A549 (cell line): Measurements from ENCODE around the gene CIAO3.

Experiments
- CBX2 ChIP-seq: fragments of 200-600 bp; sonication (generic); IDR thresholded peaks from 2 replicates; pipeline ENCODE4 v1.6.1; 2016; ENCODE audit warnings: low read depth, mild to moderate bottlenecking, borderline replicate concordance
- CHD2 ChIP-seq: fragments of 150-350 bp; IDR thresholded peaks from 2 replicates; pipeline ENCODE4 v1.6.1; 2014; ENCODE audit warnings: low read length; ENCODE audit not compliant: partially characterized antibody
- CHD4 ChIP-seq: fragments of 200-600 bp; sonication (generic); IDR thresholded peaks from 2 replicates; pipeline ENCODE4 v1.6.1; 2016; ENCODE audit warnings: antibody characterized with exemption, mild to moderate bottlenecking, borderline replicate concordance
- EP300 ChIP-seq, 2 experiments: fragments of >200 bp; sonication (Bioruptor Twin); formaldehyde crosslinking; IDR thresholded peaks; 2 replicates in 1 of 2; 3 replicates in 1 of 2; pipeline ENCODE4 v1.6.1; 2016 to 2017
- ESRRA ChIP-seq: fragments of 150-350 bp; IDR thresholded peaks from 2 replicates; pipeline ENCODE4 v1.6.1; 2014; ENCODE audit warnings: mild to moderate bottlenecking, low read length, borderline replicate concordance
- KDM1A ChIP-seq: fragments of 200-600 bp; sonication (generic); IDR thresholded peaks from 2 replicates; pipeline ENCODE4 v1.6.1; 2016; ENCODE audit warnings: low read depth, mild to moderate bottlenecking
- KDM5A ChIP-seq: fragments of 200-600 bp; sonication (generic); IDR thresholded peaks from 2 replicates; pipeline ENCODE4 v1.6.1; 2016; ENCODE audit warnings: antibody characterized with exemption, mild to moderate bottlenecking
- NPAS2 ChIP-seq: fragments of 250-450 bp; sonication (Bioruptor Pico); IDR thresholded peaks from 2 replicates; pipeline ENCODE4 v1.8.0; 2022; ENCODE audit warnings: mild to moderate bottlenecking, moderate library complexity, borderline replicate concordance
- POLR2A ChIP-seq: IDR thresholded peaks from 2 replicates; pipeline ENCODE4 v1.6.1; 2012; ENCODE audit warnings: mild to moderate bottlenecking, low read length
- RCOR1 ChIP-seq: fragments of 150-350 bp; IDR thresholded peaks from 2 replicates; pipeline ENCODE4 v1.6.1; 2014; ENCODE audit warnings: antibody characterized with exemption, low read length, low read depth
- RFX5 ChIP-seq: fragments of 450-650 bp; IDR thresholded peaks from 2 replicates; pipeline ENCODE4 v1.7.1; 2014; ENCODE audit warnings: antibody characterized with exemption, mild to moderate bottlenecking, moderate library complexity
- TF ChIP-seq, protein P1 (sequence below): IDR thresholded peaks from 2 replicates; pipeline ENCODE4 v1.6.1; 2012
- TF ChIP-seq, protein P2 (sequence below): fragments of 450-650 bp; IDR thresholded peaks from 2 replicates; pipeline ENCODE4 v1.6.1; 2014; ENCODE audit warnings: antibody characterized with exemption
- TF ChIP-seq, protein P3 (sequence below): fragments of >200 bp; sonication (Bioruptor Twin); formaldehyde crosslinking; IDR thresholded peaks from 3 replicates; pipeline ENCODE4 v1.5.1; 2016

DNA sequence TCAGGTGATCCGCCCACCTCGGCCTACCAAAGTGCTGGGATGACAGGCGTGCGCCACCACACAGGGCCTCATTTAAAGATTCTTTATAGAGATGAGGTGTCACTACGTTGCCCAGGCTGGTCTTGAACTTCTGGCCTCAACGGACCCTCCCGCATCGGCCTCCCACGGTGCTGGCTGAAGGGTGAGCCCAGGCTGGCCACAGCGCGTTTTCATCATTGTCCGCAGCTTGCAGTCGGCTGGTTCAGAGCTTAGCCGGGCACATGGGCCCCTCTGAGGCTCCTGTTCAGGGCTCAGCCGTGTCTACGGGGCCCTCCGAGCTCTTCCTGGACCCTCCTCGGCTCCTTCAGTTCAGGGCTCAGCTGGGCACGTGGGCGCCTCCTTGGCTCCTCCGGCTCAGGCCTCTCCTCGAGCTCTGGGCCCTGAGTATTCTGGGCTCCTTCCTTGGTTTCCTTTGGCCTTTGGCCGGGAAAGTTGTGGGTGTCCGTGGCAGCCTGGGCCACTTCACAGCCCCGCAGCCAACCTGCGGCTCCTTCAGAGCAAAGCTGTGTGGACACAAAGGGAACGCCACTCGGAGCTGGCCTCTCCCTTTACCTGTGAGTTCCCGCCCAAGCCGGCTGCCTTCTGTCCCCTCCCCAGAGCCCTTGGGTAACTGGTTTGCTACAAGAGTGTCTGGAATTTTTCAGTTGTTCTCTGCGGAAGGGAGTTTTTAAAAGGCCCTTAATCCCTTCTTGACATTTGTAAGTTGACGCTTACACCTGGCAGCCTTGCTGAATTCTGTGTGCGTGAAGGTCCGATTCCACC is 18.5 kb upstream of the CIAO3 start:
- TF ChIP-seq NPAS2 (CRISPR knock-in tag) (no peak), CHD4 (no peak), POLR2A (no peak), ESRRA (no peak), RCOR1 (no peak), CBX2 (no peak), KDM1A (no peak), KDM5A (no peak), EP300 (IDR thresholded peaks at IDR 0.05) (no peak), RFX5 (no peak), CHD2 (no peak)
- TF ChIP-seq, protein P1, sequence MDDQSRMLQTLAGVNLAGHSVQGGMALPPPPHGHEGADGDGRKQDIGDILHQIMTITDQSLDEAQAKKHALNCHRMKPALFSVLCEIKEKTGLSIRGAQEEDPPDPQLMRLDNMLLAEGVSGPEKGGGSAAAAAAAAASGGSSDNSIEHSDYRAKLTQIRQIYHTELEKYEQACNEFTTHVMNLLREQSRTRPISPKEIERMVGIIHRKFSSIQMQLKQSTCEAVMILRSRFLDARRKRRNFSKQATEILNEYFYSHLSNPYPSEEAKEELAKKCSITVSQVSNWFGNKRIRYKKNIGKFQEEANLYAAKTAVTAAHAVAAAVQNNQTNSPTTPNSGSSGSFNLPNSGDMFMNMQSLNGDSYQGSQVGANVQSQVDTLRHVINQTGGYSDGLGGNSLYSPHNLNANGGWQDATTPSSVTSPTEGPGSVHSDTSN, result no peak
- TF ChIP-seq, protein P2, sequence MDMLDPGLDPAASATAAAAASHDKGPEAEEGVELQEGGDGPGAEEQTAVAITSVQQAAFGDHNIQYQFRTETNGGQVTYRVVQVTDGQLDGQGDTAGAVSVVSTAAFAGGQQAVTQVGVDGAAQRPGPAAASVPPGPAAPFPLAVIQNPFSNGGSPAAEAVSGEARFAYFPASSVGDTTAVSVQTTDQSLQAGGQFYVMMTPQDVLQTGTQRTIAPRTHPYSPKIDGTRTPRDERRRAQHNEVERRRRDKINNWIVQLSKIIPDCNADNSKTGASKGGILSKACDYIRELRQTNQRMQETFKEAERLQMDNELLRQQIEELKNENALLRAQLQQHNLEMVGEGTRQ, result no peak
- TF ChIP-seq, protein P3, sequence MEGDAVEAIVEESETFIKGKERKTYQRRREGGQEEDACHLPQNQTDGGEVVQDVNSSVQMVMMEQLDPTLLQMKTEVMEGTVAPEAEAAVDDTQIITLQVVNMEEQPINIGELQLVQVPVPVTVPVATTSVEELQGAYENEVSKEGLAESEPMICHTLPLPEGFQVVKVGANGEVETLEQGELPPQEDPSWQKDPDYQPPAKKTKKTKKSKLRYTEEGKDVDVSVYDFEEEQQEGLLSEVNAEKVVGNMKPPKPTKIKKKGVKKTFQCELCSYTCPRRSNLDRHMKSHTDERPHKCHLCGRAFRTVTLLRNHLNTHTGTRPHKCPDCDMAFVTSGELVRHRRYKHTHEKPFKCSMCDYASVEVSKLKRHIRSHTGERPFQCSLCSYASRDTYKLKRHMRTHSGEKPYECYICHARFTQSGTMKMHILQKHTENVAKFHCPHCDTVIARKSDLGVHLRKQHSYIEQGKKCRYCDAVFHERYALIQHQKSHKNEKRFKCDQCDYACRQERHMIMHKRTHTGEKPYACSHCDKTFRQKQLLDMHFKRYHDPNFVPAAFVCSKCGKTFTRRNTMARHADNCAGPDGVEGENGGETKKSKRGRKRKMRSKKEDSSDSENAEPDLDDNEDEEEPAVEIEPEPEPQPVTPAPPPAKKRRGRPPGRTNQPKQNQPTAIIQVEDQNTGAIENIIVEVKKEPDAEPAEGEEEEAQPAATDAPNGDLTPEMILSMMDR, result no peak
